Activated CD8-positive, alpha-beta memory T cell treated with anti-CD3 and anti-CD28 coated beads, Interleukin-2, amount 50 U/mL, for 1 hour (primary cell): ENCODE measurements around the gene SLC35B3.
"Not testable (repeated sequence)": the region's sequence is repeated elsewhere in the genome, so short reads cannot be mapped to it uniquely, and the experiment has no call there.

Source experiments
- DNase-seq: peaks from one replicate; pipeline ENCODE4 v3.0.0-alpha.2; 2020; ENCODE audit errors: extremely low read depth

SLC35B3 gene

DNA sequence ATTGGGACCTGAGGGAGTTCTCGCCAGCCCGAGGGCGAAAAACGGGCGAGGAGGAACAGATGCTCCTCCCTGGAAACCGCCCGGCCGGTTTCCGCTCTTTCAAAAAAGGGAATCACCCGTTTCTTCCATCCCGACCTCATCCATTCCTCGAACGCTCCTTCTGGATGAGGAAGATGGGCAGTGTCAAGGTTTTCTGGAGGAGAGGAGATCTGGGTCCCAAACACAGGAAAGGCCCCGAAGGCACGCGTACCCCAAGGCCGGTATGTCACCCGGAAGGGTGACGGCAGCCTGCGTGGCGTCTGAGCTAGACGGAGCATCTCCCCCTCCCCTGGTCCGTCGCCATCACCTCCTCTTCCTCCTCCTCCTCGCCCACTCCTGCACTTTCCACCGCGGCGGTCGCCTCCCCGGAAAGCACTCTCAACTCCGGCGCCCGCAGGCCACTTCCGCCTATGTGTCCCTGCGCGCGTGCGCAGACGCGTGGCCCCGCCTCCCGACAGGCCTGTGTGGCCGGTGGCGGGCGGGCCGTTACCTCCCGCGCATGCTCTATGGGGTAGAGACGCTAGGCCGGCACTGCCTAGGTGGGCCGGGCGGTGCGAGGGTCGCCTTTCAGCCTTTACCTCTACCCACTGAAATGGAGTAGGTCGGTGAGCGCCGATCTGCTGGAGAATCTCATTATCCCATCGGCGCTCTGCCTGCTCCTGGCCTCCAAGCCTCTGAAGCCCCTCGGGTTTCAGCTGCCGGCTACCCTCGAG is at the start of gene SLC35B3:
TSS of gene SLC35B3 (minus strand) at position 453 of the 752 bp plus-strand sequence.
- DNase-seq, result peak; percentile 92

DNA sequence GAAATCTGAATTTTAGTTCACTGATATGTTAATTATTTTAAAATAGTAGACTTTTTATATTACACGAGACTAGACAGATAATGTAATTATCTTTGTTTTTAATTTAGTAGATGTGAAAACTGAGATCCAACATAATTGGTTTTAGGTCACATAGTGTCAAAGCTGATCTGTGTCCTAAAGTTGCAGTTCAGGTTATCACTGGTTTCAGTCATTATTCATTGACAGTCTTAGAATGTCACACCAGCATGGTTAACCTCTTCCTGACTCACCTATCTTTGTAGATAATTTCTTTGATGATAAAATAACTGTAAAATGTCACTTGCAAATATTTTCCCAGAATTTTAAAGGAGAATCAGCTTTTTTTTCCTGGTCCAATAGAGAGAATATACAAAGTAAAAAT is 48.3 kb upstream of the SLC35B3 start:
- no peak for DNase-seq

DNA sequence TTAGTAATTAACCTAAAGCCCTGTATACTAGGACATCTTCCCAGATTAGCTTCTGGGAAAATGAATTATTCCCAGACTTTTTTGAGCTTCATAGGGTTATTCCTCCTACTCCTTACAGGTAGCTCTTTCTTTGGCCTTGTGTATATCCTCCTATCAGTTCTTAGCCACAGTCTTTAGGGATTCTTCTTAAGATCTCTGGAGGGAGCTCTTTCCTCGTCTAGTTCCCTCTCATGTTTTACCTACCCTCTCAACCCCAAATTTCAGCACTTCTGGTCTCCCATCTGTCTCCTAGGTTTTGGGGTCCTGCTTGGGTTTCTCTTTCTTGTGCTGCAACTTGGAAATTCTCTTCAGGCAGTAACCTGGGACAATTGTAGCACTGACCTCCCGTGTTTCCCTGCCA is 46.4 kb upstream of the SLC35B3 start:
- no peak for DNase-seq

DNA sequence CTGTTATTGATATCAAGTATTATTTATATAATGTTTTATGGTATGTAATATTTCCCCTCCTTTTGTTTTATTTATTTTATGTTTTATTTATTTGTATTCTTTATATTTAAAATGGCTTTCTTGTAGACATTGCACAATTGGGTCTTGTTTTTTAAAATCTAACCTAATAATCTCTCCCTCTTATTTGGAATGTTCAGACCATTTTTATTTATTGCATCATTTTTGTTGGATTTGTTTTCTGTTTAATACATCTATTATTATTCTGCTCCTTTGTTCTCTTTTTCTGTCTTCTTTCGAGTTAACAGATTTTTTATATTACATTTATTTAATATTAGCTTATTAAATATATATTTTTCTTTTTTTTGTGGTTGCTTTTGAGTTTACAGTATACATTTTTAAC is 43.1 kb upstream of the SLC35B3 start:
- DNase-seq, result no peak

DNA sequence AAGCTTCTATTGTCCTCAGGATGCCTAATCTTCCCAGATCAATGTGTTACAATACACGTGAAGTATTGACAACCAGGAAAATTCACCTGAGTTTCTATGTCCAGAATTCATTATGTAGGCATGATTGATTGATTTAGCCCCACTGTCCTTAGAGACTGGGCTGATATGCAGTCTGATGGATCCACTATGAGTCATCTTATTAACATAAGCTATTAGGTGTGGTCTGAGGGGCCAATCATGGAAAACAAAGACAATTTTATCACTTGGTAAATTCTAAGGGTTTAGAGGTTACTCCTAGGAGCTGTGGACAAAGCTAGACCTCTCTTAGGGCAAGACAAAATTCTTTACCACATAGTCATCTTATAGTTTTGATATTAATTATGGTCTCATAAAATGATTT is 41.3 kb upstream of the SLC35B3 start:
- no peak for DNase-seq

DNA sequence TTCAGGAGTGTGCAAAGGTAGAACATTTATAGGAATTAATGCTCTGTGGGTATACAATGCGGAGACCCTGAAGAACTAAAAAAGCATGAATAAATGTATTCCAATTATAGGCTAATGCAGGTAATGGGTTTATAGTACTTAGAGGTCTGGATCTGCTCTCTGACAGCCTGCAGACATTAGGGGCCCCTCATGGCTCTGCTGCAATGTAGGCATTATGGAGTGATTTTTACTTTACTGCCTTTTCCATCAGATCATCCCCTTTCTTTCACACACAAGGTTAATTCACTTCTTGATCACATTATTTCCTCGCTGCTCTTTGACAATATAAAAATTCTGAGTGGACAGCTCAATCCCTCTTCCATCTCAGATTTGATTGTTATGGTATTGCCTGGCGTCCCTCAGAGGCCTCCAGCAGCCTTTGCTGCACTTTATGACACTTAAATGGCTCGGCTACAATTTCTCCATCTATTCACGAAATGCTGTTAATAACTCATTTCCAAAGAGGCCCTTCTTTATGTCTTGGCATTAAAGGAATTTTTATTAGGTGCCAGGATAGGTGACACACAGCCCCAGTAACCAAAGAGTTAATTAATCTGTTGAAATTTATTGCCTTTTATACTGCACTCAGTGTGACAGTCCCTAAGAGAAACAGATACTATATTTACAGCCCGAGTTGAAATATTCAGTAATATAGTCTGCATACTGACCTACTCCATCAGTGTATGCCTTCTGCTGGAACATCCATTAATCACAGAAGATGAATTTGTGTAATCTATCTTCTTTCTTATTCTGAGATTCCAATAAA is 33.4 kb upstream of the SLC35B3 start:
- no peak for DNase-seq

DNA sequence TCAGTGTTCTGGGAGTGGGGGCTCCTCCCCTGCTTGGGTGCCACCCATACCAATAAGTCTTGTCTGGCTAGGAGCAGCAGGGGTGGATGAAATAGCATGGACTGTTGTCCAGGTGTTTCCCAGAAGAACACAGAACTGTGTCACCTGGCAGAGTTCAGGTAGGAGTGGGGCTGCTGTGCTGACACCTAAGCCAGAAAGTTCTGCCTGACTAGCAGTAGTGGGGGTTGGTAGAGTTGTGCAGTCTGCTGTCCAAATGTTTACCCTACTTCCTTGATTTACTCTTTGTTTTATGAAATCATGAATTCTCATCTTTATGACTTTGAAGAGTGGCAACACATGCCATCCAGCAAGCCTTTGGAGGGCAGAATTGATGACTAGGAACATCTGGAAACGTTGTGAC is 27.3 kb upstream of the SLC35B3 start:
- DNase-seq, result no peak

DNA sequence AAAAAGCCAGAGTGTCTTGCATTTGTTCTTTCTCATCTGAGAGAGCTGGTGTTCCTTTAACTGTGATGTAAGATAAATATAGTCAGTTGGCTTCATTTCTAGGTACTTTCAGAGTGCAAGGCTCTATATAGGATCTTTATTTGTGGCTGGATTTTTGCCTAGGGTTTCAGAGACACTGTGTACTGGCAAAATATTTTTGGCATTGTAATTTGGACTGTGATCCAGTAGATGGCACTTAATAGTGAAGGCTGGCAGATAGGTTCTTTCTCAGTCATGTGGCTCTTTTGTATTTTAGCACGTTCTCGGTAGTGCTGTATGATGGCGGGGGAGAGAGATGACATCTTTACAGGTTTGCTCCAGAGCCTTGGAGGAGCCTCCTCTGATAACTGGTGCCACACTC is 26.8 kb upstream of the SLC35B3 start:
- no peak for DNase-seq

DNA sequence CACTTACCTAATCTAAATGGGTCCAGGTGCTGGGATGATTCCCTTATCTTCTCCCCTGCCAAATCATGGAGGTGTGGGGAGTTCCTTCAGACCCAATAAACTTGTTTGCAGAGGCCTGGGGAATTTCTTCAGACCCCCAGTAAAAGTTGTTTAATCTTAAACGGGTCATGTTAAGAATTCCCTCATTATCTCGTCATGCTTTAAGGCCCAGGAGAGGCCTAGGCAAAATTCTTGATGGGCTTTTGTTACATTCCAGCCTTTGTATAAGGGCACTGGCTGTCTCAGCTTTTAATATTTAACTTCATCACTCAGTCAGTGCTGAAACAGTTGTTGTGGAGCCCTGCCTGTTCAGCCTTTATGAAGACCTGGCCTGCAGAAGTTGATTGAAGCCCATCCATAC is 11.0 kb upstream of the SLC35B3 start:
- no peak for DNase-seq

DNA sequence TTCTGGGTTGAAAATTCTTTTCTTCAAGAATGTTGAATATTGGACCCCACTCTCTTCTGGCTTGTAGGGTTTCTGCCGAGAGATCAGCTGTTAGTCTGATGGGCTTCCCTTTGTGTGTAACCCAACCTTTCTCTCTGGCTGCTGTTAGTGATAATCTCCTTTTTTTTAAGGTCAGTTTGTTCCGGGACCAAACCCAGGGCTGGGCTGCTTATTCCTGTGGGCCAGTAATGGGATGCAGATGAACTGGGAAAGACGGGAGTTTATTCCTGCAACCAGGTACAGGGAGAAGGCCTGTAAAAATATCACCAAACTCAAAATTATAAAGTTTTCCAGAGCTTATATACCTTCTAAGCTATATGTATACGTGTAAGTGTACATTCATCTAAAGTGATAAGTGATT is 10.6 kb upstream of the SLC35B3 start:
- DNase-seq, result not testable (repeated sequence)

DNA sequence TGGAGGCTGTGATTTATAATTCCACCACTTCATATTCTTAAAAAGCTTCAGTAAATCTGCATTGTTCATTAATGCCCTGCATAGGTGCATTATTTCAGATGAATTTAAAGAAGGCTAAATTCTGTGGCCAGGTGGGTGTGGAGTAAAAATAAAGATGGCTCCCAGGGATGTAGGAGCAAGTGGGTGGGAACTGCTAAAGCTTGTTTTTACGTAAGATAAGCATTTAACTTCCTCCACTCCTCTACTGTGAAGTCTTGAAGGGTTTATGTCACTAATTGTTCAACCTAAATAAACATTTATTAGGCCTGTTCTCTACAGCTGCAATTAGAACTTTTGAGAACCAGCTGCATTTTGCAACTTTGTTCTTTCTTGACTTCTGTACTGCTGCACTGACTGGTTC is 6.8 kb upstream of the SLC35B3 start:
- no peak for DNase-seq

DNA sequence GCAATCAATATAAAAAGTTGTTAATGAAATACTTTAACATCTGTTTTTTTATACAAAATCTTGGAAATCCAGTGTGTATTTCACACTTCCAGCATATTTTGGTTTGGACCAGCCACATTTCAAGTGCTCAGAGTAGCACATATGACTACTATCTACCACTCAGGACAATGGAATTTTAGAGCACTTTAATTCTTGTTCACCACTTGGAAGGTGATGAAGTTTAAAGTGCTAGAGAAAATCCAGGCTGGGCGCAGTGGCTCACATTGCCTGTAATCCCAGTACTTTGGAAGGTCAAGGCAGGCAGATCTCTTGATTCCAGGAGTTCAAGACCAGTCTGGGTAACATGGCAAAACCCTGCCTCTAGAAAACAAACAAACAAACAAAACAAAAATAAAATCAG is 6.1 kb upstream of the SLC35B3 start:
- no peak for DNase-seq

DNA sequence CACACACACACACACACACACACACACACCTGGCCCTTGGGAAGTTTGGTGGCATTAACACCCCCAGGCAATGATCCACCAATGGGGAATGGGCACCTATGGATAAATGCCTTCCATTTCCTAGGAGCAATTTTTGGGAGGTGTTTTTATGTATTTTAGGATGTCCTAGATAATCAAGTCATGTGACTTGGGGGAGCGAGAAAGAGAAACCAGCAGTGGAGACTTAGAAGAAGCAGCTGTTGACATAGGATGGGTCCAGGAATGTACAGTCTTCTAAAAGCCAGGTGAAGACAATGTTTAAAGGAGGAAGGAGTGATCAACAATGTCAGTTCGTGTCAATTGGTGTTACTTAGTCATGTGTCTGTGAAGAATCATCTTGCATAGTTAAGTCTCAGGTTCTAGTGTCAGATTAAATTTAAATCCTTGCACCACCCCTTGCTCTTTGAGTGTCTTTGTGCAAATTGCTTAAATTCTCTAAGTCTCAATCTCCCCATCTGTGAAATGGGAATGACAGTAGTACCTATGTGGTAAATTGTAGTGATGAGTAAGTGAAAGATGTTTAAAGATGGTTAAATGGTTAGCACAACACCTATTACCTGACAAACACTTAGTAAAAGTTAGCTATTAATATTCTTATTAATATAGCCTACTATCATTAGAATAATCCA is 4.4 kb upstream of the SLC35B3 start:
- no peak for DNase-seq

DNA sequence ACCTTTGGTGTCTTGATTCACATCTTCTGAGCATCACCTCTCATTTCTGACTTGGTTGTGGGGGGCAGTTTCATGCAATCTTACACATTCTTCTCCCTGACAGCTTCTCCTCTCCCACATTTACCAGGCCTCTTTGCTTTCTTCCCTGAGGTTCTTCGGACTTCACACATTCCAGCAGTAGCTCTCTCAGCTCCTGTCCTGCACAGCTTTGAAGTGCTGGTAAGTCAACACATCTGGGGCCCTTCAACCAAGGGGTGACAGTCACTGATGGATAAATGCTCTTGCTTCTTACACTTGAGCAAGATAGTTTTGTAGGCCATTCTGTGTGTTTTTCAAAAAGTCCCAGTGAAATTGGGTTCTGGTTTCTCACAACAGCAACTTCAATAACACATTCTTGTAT is 2.5 kb upstream of the SLC35B3 start:
- DNase-seq, result no peak

DNA sequence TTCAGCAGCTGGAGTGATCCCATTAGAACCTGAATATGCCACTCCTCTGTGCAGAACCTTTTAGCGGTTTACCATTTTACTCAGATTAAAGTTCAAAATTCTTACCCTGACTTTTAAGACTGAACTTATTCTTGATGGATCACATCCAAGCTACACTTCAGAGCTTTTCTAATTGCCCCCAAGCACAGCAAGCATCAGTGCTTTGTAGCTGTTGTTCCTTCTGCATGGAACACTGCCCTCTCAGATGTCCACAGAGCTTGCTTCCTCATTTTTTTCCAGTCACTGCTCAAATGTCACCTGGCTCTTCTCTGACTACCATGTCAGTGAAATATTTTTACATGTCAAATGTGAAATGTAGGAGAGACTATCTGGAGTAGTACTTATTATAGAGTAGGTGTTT is 1.6 kb upstream of the SLC35B3 start:
- DNase-seq, result no peak

DNA sequence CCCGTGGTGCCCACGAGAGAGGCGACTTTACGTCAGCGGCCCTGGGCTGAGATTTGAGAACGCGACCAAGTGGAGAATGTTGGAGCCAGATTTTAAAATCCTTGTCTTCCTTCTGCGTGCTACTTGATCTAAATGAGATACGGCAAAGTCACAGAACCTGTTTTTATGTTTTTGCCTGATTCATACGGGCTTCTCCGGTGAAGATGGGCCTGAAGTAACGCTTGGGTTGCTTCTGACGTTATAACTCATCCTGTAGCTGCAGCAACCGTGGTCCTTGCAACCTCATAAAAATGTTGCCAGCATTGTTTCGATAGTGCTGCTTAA is 462 bp upstream of the SLC35B3 start:
- DNase-seq, result no peak

DNA sequence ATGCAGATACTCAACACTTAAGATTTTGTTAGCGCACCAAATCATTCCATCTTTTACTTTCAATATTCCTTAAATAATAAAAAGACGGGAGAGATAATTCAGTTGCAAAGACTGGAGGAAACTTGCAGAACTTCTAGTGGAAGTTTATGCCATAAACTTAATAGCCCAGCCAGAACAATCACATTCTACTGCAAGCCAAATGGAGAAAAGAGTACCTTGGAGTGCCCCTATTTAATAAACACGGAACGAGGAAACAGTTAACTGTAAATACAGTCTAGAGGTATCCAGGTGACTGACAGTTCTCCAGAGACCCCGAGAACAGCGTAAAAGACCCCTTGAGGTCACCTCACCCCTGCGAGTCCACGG is 635 bp downstream of the SLC35B3 start:
- no peak for DNase-seq

DNA sequence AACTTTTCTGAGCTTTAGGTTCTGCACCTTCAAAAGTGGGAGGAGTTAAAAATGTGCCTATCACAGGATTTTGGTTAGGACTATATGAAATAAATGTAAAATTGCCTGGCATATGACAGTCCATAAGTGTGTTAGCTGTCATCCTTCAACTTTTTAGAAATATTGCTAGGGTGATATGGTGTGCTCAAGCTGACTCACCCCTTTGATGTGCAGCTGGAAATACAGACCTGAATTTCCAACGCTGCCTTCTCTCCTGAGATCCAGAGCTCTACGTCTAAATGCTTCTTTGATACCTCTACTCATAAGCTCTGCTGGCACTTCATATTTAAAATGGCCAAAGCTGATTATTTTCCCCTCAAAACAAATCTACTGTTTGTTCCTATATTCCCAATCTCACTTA is 2.7 kb downstream of the SLC35B3 start:
- no peak for DNase-seq

DNA sequence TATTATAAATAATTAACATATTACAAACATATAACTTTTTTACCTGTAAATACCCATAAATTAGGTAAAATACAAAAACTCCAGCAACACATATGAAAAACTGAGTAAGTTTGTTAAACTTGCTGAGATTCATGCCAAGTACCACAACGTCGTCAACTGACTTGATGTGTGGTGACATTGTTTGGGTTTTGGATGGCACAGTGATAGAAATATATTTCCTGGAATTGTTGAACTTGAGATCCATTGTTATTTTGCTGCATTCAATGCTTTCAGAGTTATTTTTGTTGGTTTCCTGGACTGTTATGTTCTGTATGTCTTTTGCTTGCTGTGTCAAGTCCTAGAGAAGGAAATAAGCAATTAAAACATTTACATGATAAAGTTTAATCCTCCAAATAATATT is 5.5 kb downstream of the SLC35B3 start:
- no peak for DNase-seq

DNA sequence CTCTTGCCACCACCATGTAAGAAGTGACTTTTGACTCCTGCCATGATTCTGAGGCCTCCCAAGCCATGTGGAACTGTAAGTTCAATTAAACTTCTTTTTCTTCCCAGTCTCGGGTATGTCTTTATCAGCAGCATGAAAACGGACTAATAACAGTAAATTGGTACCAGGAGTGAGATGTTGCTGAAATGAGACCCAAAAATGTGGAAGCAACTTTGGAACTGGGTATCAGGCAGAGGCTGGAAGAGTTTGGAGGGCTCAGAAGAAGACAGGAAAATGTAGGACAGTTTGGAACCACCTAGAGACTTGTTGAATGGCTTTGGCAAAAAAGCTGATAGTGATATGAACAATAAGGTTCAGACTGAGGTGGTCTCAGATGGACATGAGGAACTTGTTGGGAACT is 8.8 kb downstream of the SLC35B3 start:
- not testable (repeated sequence) for DNase-seq

DNA sequence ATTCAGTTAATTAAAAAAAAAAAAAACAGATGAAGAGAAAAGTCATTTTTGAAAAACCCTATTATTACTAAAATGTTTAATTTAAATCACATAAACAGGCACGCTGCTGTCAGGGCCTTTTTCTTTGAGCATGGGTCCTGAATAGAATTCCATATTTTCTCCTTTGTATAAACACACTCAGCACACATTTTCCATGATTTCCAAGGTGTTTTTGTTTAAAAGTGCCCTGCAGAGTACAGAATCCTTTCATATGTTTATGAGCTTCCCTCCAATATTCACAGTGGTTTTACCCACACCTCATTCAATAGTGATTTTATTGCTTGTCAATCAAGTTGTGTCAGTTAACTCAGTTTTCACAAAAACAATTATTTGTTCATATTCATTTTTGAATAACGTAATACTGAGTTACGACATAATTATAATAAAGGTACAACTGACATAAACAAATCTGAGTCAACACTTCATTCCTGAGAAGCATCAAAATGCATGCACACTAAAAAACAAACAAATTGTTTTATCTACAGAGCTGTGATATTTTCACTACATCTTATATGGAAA is 15.2 kb downstream of the SLC35B3 start:
- DNase-seq, result no peak

DNA sequence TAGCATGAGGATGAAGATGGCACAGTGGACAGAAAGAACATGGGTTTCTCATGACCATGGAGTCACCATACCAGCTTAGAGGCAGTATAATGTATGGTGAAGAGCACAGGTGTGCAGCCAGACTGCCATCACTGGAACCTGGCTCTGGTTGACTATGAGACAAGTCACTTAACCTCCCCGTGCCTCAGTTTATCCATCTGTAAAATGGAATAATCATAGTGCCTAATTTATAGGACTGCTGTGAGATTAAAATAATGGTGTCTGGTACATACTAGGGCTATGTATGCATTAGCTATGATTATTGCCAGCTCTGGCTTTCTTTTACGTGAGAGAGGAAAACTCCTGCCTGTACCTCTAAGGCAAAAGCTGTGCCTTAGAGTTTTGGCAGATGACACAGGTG is 19.4 kb downstream of the SLC35B3 start:
- DNase-seq, result no peak

DNA sequence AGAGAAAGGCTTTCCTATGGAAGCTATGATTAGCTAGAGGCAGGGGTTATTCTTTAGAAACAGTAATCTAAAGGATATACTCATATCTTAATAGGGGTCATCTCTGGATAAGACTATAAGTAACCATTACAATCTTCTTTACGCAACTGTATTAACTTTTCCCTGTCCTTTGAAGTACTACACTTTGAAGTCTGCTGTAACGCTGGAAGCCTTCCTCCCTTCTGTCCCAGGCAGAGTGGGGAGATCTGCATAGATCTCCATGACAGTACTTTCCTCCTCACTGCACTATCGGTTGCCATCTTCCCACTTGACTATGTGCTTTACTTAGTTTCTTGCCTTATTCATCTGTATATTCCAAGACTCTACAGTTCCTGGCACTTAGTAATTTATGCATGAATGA is 20.1 kb downstream of the SLC35B3 start:
- DNase-seq, result no peak
